NB4 (cell line): ENCODE results near the gene RMC1.
"Not testable (repeated sequence)": the region's sequence is repeated elsewhere in the genome, so short reads cannot be mapped to it uniquely, and the experiment has no call there.

Experiments used
- DNase-seq: peaks from one replicate; pipeline ENCODE4 v3.0.0; 2010; ENCODE audit warnings: low read depth
- H3K4me3 ChIP-seq: one replicate; pipeline ENCODE4 v1.5.1; 2011; ENCODE audit warnings: mild to moderate bottlenecking, low read depth, low read length, moderate library complexity
- MYC ChIP-seq: IDR thresholded peaks from 2 replicates; pipeline ENCODE4 v1.6.1; 2011; ENCODE audit warnings: low read depth, low read length
- POLR2A ChIP-seq: IDR thresholded peaks from 2 replicates; pipeline ENCODE4 v1.6.1; 2011; ENCODE audit warnings: mild to moderate bottlenecking; ENCODE audit not compliant: insufficient read length; ENCODE audit errors: extremely low read depth
- TF ChIP-seq, protein P1 (sequence below): IDR thresholded peaks from one replicate; pipeline ENCODE4 v1.5.1; 2012; ENCODE audit warnings: low read depth, low read length
- TF ChIP-seq, protein P2 (sequence below): IDR thresholded peaks from 2 replicates; pipeline ENCODE4 v1.6.1; 2011; ENCODE audit warnings: low read depth, low read length

Gene RMC1

GRCh38 chr18:23502516-23503037, 734 bp upstream of the RMC1 start:
- no peak for TF ChIP-seq POLR2A
- TF ChIP-seq, protein P1, sequence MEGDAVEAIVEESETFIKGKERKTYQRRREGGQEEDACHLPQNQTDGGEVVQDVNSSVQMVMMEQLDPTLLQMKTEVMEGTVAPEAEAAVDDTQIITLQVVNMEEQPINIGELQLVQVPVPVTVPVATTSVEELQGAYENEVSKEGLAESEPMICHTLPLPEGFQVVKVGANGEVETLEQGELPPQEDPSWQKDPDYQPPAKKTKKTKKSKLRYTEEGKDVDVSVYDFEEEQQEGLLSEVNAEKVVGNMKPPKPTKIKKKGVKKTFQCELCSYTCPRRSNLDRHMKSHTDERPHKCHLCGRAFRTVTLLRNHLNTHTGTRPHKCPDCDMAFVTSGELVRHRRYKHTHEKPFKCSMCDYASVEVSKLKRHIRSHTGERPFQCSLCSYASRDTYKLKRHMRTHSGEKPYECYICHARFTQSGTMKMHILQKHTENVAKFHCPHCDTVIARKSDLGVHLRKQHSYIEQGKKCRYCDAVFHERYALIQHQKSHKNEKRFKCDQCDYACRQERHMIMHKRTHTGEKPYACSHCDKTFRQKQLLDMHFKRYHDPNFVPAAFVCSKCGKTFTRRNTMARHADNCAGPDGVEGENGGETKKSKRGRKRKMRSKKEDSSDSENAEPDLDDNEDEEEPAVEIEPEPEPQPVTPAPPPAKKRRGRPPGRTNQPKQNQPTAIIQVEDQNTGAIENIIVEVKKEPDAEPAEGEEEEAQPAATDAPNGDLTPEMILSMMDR, result no peak
- no peak for TF ChIP-seq MYC
- TF ChIP-seq, protein P2, sequence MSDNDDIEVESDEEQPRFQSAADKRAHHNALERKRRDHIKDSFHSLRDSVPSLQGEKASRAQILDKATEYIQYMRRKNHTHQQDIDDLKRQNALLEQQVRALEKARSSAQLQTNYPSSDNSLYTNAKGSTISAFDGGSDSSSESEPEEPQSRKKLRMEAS, result no peak
- DNase-seq, result no peak
- peak overlapping the region; percentile 71 for H3K4me3 ChIP-seq

DNA sequence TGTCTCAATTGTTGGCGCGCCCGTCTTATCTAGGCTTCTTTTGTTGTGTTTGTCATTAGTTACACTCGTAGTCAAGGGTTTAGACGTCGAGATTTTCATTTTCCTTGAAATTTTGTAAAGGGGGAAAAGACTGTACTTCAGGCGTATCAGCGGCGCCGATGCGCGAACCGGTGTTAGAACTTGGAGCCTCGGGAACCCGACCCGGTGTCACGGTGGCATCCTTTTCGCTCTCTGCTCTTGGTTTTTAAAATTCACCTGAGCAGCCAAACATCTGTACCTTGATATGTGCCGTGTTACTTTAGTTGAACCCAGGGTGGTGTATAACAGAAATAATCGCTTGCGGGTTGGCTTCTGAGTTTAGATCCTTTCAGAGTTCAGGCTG, 643 bp downstream of the RMC1 start:
- DNase-seq, result no peak
- TF ChIP-seq, protein P1, result no peak
- no peak for TF ChIP-seq MYC
- no peak for TF ChIP-seq POLR2A
- TF ChIP-seq, protein P2, result no peak

GRCh38 chr18:23504720-23505119, 1.4 kb downstream of the RMC1 start:
- H3K4me3 ChIP-seq, result peak overlapping the region; percentile 67
- DNase-seq, result no peak
- TF ChIP-seq MYC, result no peak
- TF ChIP-seq POLR2A, result no peak
- TF ChIP-seq, protein P2, result no peak
- TF ChIP-seq, protein P1, result no peak

More for the DNA sequence above, 643 bp downstream of the RMC1 start:
- peak overlapping the region; percentile 67 for H3K4me3 ChIP-seq

DNA sequence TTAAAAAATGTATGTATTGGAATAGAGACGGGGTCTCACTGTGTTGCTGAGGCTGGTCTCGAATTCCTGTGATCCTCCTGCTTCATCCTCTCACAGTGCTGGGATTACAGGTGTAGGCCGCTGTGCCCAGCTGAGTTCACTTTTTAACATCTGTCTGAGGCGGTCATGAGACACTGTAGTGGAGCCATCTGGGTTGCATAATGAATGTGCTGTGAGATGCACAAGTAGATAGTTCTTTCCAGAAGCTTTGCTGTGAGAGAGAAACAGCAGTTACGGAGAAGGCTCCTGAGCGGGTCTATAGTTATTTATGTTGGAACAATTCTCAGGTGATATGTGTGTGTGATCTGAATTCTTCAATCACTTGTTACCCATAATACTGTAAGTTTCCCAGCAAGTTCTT, 3.1 kb downstream of the RMC1 start:
- no peak for TF ChIP-seq MYC
- TF ChIP-seq, protein P2, result no peak
- TF ChIP-seq, protein P1, result no peak
- no peak for TF ChIP-seq POLR2A
- no peak for DNase-seq
- no peak overlapping the region for H3K4me3 ChIP-seq

GRCh38 chr18:23510923-23511322, 7.6 kb downstream of the RMC1 start:
- not testable (repeated sequence) for DNase-seq, H3K4me3 ChIP-seq

GRCh38 chr18:23512216-23512615, 8.9 kb downstream of the RMC1 start:
- not testable (repeated sequence) for H3K4me3 ChIP-seq, DNase-seq

GRCh38 chr18:23512641-23513040, 9.3 kb downstream of the RMC1 start:
- DNase-seq, result no peak
- H3K4me3 ChIP-seq, result no peak overlapping the region
- TF ChIP-seq, protein P1, result no peak
- TF ChIP-seq, protein P2, result no peak
- TF ChIP-seq MYC (no peak), POLR2A (no peak)
